ENCODE measurements around the gene TLL2. TPM values are rescaled to one million over a fixed set of nuclear protein-coding genes. Genes with fewer than 3 reads are reported as not detected.

TLL2 gene
- polyA plus RNA-seq, 3 donors: not detected

DNA sequence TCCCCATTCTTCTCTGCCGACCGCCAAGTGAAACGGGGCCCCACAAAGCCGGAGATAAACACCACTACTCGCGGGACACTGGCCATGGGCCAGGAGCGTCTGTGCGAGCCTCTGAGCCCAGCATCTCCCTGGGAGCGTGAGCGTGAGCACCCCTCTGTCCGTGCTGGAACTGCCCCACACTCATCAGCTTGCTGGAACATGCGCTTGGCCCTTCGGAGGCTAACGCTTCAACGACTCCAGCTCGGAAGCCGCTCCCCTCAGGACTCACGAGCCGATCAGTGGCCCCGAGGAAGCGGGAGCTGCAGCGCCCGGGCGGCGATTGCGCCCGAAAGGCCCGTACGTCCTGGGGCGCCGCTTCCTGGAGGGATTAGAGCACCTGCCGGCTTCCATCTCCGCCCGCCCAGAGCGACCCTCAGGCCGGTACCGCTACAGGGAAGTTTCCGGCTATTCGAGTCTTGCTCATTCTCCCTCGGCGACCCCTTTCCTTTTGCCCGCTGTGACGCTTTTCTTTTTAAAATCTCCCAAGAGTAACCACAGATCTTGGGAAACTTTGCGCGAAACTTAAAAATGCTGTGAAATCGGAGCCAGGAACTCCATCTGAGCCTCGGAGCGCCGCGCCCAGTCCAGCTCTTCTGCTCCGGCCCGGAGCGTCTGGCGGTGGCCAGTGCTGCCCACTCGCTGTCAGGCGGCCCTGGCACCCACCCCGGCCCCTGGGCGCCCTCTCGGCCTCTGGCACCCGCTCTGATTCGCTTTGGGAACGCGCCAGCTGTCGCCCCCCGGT is 1.0 kb downstream of the TLL2 start:
- no peaks in the 10 kb centered on the region for H3K36me3 ChIP-seq (replicated peaks in 1 of 2; ENCODE audit: control insufficient read depth in 1 of 2, insufficient read depth in 2 of 2, low read length in 2 of 2)
- intact Hi-C loops (cut with micrococcal nuclease): loop anchor here (2.0 to 5.0 kb wide), 3 partner anchors 115 to 138 kb away; no protein-coding TSS in a partner anchor
- Mint-ChIP-seq H3K4me3 (peak overlapping the region; percentile 70 to 95), H3K27ac (no peak overlapping the region), H3K36me3 (peaks cover 0 to 16% of the 10 kb centered on the region in 2 donors), H3K27me3 (ENCODE audit: low read depth in 3 of 3) (peaks cover 62 to 79% (median 66%) of the 10 kb centered on the region in 3 donors), H3K9me3 (peaks cover 0 to 18% (median 6%) of the 10 kb centered on the region in 7 donors), H3K4me1 (peaks cover 28% of the 10 kb centered on the region)
- under 1% methylated on average over 65 of the region's 65 CpGs for WGBS (ENCODE audit: insufficient coverage)
- peak overlapping the region; percentile 32 for H3K9ac ChIP-seq (ENCODE audit: insufficient read depth, low read length, poor library complexity, severe bottlenecking)
- peaks cover 17% of the 10 kb centered on the region for H4K20me1 ChIP-seq (ENCODE audit: insufficient read depth, low read length)
- H2AFZ ChIP-seq (ENCODE audit: insufficient read depth, low read depth, low read length, poor library complexity, severe bottlenecking): peak overlapping the region; percentile 68
- H3K79me2 ChIP-seq (ENCODE audit: insufficient read depth, low read length): no peaks in the 10 kb centered on the region
- H3K9me3 ChIP-seq (replicated peaks in 1 of 2; ENCODE audit: control insufficient read depth in 1 of 2, insufficient read depth in 1 of 2, low read length in 2 of 2): peaks cover 0 to 20% of the 10 kb centered on the region in 2 donors
- H3K4me1 ChIP-seq (ENCODE audit: control insufficient read depth in 1 of 2, insufficient read depth in 2 of 2, low read length in 2 of 2): peaks cover 21 to 23% of the 10 kb centered on the region in 2 donors
- H3K4me3 ChIP-seq (replicated peaks in 1 of 3; ENCODE audit: low read depth in 2 of 3, low read length in 3 of 3): peak overlapping the region in 2 of 3 experiments; percentile 36 to 75
- peak in 1 of 3 donors; percentile 10 for DNase-seq
- TF ChIP-seq, protein P1, sequence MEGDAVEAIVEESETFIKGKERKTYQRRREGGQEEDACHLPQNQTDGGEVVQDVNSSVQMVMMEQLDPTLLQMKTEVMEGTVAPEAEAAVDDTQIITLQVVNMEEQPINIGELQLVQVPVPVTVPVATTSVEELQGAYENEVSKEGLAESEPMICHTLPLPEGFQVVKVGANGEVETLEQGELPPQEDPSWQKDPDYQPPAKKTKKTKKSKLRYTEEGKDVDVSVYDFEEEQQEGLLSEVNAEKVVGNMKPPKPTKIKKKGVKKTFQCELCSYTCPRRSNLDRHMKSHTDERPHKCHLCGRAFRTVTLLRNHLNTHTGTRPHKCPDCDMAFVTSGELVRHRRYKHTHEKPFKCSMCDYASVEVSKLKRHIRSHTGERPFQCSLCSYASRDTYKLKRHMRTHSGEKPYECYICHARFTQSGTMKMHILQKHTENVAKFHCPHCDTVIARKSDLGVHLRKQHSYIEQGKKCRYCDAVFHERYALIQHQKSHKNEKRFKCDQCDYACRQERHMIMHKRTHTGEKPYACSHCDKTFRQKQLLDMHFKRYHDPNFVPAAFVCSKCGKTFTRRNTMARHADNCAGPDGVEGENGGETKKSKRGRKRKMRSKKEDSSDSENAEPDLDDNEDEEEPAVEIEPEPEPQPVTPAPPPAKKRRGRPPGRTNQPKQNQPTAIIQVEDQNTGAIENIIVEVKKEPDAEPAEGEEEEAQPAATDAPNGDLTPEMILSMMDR (IDR thresholded peaks at IDR 0.05): no peak
- no peak overlapping the region for H3K27ac ChIP-seq (ENCODE audit: low read depth in 1 of 2, low read length in 2 of 2)
- peaks cover 58 to 70% of the 10 kb centered on the region in 2 donors for H3K27me3 ChIP-seq (ENCODE audit: control insufficient read depth in 2 of 2, insufficient read depth in 2 of 2, low read length in 2 of 2)
- H3K4me2 ChIP-seq (replicated peaks; ENCODE audit: extremely low read depth, low read length, poor library complexity, severe bottlenecking): peak overlapping the region; percentile 83

DNA sequence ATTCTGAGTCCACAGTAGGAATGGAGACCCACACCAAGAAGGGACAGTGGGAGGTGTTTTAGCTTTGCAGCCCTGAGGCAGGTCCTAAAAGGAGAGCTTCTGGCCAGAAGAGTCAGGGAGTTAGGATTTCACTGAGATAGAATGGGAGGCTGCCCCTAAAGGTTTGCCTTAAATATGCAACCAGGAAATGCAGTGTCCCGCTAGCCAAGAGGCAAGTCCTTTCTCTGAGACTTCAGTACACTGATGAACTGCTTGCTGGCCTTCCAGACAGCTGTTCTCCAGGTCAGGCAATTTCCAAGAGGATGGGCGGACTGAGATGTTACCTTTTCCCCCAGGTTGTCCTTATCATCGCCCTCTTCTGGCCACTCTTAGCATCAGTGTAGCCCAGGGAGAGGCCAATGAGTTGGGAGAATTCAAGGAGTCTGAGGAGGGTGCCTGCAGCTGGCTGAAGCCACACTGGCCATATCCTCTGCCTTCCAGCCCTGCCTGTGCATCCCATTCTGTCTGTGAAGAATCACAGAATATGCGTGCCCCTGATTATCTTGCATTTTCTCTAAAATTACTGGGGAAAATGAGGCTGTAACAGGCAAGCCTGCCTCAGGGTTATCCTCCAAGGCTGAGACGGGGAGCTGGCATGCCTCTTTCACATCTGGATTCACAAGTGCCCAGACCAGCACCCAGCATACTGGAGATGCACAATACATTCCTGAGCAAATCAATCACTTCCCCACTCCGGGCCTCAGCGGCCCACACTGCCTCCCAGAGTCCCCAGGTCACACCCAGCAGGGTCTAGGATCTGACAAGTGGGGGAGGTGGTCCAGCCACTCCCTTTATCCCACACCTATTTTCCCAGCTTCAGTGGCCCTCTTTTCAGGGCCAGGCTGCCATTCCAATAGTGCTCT is 2.4 kb downstream of the TLL2 start:
- no peak overlapping the region for H3K27ac Mint-ChIP-seq

More for the DNA sequence above, 2.4 kb downstream of the TLL2 start:
- Histone ChIP-seq H3K4me2 (replicated peaks; ENCODE audit: extremely low read depth, low read length, poor library complexity, severe bottlenecking) (no peak overlapping the region), H3K79me2 (ENCODE audit: insufficient read depth, low read length) (no peaks in the 10 kb centered on the region), H4K20me1 (ENCODE audit: insufficient read depth, low read length) (peaks cover 12% of the 10 kb centered on the region), H3K27me3 (ENCODE audit: control insufficient read depth in 2 of 2, insufficient read depth in 2 of 2, low read length in 2 of 2) (peaks cover 50 to 56% of the 10 kb centered on the region in 2 donors), H3K36me3 (replicated peaks in 1 of 2; ENCODE audit: control insufficient read depth in 1 of 2, insufficient read depth in 2 of 2, low read length in 2 of 2) (no peaks in the 10 kb centered on the region), H3K4me1 (ENCODE audit: control insufficient read depth in 1 of 2, insufficient read depth in 2 of 2, low read length in 2 of 2) (peaks cover 21 to 23% of the 10 kb centered on the region in 2 donors), H2AFZ (ENCODE audit: insufficient read depth, low read depth, low read length, poor library complexity, severe bottlenecking) (no peak overlapping the region), H3K27ac (ENCODE audit: low read depth in 1 of 2, low read length in 2 of 2) (no peak overlapping the region), H3K9ac (ENCODE audit: insufficient read depth, low read length, poor library complexity, severe bottlenecking) (no peak overlapping the region), H3K4me3 (replicated peaks in 1 of 3; ENCODE audit: low read depth in 2 of 3, low read length in 3 of 3) (no peak overlapping the region), H3K9me3 (replicated peaks in 1 of 2; ENCODE audit: control insufficient read depth in 1 of 2, insufficient read depth in 1 of 2, low read length in 2 of 2) (peaks cover 0 to 20% of the 10 kb centered on the region in 2 donors)
- peaks cover 0 to 18% (median 5%) of the 10 kb centered on the region in 7 donors for H3K9me3 Mint-ChIP-seq
- TF ChIP-seq, protein P1 (IDR thresholded peaks at IDR 0.05): peak; percentile 49
- H3K4me1 Mint-ChIP-seq: peaks cover 28% of the 10 kb centered on the region
- H3K4me3 Mint-ChIP-seq: peak overlapping the region in 1 of 2 donors; percentile 95
- H3K27me3 Mint-ChIP-seq (ENCODE audit: low read depth in 3 of 3): peaks cover 54 to 72% (median 55%) of the 10 kb centered on the region in 3 donors
- H3K36me3 Mint-ChIP-seq: peaks cover 0 to 12% of the 10 kb centered on the region in 2 donors
- DNase-seq: no peak
- WGBS (ENCODE audit: insufficient coverage): 63% methylated on average over 3 of the region's 7 CpGs
- intact Hi-C loops (cut with micrococcal nuclease): loop anchor here in 1 of 2 donors (5.0 kb wide), 2 partner anchors 114 to 134 kb away; no protein-coding TSS in a partner anchor
